GM21825 (cell line): ENCODE results near the gene IGLON5.

ENCODE experiments used
- ATAC-seq: cut with Tn5 transposase; IDR thresholded peaks from one replicate; pipeline ENCODE4 v1.9.1; 2021; ENCODE audit warnings: mild to moderate bottlenecking, moderate library complexity; ENCODE audit not compliant: unreplicated experiment

The IGLON5 gene

GRCh38 chr19:51317376-51317775, 5.9 kb downstream of the IGLON5 start:
- ATAC-seq = no peak

GRCh38 chr19:51317968-51318367, 6.5 kb downstream of the IGLON5 start:
- no peak for ATAC-seq

- no peak for ATAC-seq
Measured at GRCh38 chr19:51318687-51319648, 7.5 kb downstream of the IGLON5 start.

- ATAC-seq = no peak
Measured at GRCh38 chr19:51319649-51320279, 8.3 kb downstream of the IGLON5 start.

GRCh38 chr19:51320280-51320657, 8.8 kb downstream of the IGLON5 start:
- ATAC-seq = no peak

- no peak for ATAC-seq
Measured at GRCh38 chr19:51321799-51322198, 10.4 kb downstream of the IGLON5 start.

- no peak for ATAC-seq
Measured at GRCh38 chr19:51323481-51324166, 12.2 kb downstream of the IGLON5 start.

GRCh38 chr19:51324167-51324481, 12.7 kb downstream of the IGLON5 start:
- ATAC-seq = no peak

GRCh38 chr19:51325161-51325976, 13.9 kb downstream of the IGLON5 start:
- no peak for ATAC-seq

GRCh38 chr19:51326216-51327065, 15.0 kb downstream of the IGLON5 start:
- ATAC-seq = no peak

- no peak for ATAC-seq
Measured at GRCh38 chr19:51327066-51328001, 15.9 kb downstream of the IGLON5 start.

GRCh38 chr19:51329411-51329810, 18.0 kb downstream of the IGLON5 start:
- no peak for ATAC-seq

- no peak for ATAC-seq
Measured at GRCh38 chr19:51330366-51330765, 18.9 kb downstream of the IGLON5 start.

- no peak for ATAC-seq
Measured at GRCh38 chr19:51331193-51331592, 19.7 kb downstream of the IGLON5 start.

- no peak for ATAC-seq
Measured at GRCh38 chr19:51331716-51332115, 20.3 kb downstream of the IGLON5 start.

GRCh38 chr19:51333836-51334460, 22.5 kb downstream of the IGLON5 start:
- ATAC-seq = no peak

GRCh38 chr19:51337141-51337860, 25.9 kb downstream of the IGLON5 start:
- ATAC-seq = no peak
